ENCODE results near the gene CACNB3.

- TF ChIP-seq CTCF (IDR thresholded peaks at IDR 0.05 in 4 of 5, conservative IDR thresholded peaks at IDR 0.05 in 1 of 5) = no peak
- TF ChIP-seq POLR2A (IDR thresholded peaks at IDR 0.05) = no peak
These were observed 44.5 kb downstream of the CACNB3 start for GRCh38 chr12:48862760-48863159.
